Adrenal gland (tissue), 5 donors: ENCODE measurements around the gene ABCC12.

ENCODE experiments used
- POLR2A ChIP-seq, 2 donors: fragments of 450-650 bp; IDR thresholded peaks; one replicate each; pipeline ENCODE4 v1.6.1; 2017; ENCODE audit warnings: antibody characterized with exemption in 2 of 2, mild to moderate bottlenecking in 2 of 2, moderate library complexity in 1 of 2
- TF ChIP-seq, protein P1 (sequence below), 6 experiments: fragments of 450-650 bp in 4 of 6; fragments of 200-600 bp in 2 of 6; sonication (generic) in 1 of 6; IDR thresholded peaks; 1 replicate in 5 of 6; 2 replicates in 1 of 6; pipeline versions ENCODE4 v1.5.1 to v1.8.0; 2016 to 2021; ENCODE audit warnings: antibody characterized with exemption in 6 of 6, mild to moderate bottlenecking in 2 of 6, moderate library complexity in 1 of 6
- donor health status: DM: no; HTN: no; CAD: no.

DNA sequence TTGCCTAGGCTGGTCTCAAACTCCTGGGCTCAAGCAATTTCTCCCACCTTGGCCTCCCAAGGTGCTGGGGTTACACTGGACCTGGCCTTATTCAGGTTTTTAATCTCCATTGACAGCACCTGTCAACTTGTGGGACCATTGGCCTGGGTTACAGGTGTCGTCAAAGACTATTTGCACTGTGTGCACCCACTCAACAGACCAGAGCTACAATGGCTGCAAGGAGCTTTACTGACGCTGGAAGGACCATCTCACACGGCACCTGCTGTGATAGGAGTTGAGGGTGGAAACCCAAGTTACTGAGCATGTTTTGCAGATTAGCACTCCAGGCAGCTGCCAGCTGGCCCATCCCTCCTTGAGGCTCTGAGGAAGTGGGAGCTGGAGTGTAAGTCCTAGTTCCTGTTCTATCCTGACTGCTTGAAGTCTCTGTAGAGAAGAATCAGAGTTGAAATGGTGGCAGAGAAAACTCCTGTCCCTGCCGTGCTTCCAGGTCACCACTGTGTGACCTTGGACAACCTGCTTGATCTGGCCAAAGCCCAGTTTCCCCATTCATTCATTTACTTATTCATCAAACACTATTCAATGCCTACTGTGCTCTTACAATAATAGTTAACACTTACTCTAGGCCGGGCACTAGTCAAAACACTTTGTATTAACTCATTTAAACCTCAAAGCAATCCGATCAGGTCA is 45.9 kb upstream of the ABCC12 start:
- TF ChIP-seq, protein P1, sequence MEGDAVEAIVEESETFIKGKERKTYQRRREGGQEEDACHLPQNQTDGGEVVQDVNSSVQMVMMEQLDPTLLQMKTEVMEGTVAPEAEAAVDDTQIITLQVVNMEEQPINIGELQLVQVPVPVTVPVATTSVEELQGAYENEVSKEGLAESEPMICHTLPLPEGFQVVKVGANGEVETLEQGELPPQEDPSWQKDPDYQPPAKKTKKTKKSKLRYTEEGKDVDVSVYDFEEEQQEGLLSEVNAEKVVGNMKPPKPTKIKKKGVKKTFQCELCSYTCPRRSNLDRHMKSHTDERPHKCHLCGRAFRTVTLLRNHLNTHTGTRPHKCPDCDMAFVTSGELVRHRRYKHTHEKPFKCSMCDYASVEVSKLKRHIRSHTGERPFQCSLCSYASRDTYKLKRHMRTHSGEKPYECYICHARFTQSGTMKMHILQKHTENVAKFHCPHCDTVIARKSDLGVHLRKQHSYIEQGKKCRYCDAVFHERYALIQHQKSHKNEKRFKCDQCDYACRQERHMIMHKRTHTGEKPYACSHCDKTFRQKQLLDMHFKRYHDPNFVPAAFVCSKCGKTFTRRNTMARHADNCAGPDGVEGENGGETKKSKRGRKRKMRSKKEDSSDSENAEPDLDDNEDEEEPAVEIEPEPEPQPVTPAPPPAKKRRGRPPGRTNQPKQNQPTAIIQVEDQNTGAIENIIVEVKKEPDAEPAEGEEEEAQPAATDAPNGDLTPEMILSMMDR (IDR thresholded peaks at IDR 0.05): no peak
- TF ChIP-seq POLR2A (IDR thresholded peaks at IDR 0.05): no peak
